CD4-positive, alpha-beta T cell treated with Interleukin-2 at 100 ng/mL for 4 hours (primary cell): ENCODE data around the gene RCBTB2.

ENCODE experiments used
- DNase-seq: peaks from one replicate; pipeline ENCODE4 v3.0.0-alpha.2; 2020; ENCODE audit warnings: low spot score

RCBTB2 gene

GRCh38 chr13:48531416-48532255 is 1.2 kb downstream of the RCBTB2 start:
- peak; percentile 41 for DNase-seq

GRCh38 chr13:48530833-48531232 is 2.0 kb downstream of the RCBTB2 start:
- no peak for DNase-seq

GRCh38 chr13:48528720-48529119 is 4.2 kb downstream of the RCBTB2 start:
- DNase-seq: no peak

GRCh38 chr13:48527955-48528354 is 4.9 kb downstream of the RCBTB2 start:
- no peak for DNase-seq

GRCh38 chr13:48526286-48526685 is 6.6 kb downstream of the RCBTB2 start:
- DNase-seq: peak; percentile 51

- DNase-seq: no peak
Observed at GRCh38 chr13:48518083-48518482, 14.8 kb downstream of the RCBTB2 start.

GRCh38 chr13:48515732-48516131 is 17.1 kb downstream of the RCBTB2 start:
- no peak for DNase-seq

GRCh38 chr13:48514793-48515192 is 18.1 kb downstream of the RCBTB2 start:
- no peak for DNase-seq

- DNase-seq: no peak
Observed at GRCh38 chr13:48511621-48512230, 21.2 kb downstream of the RCBTB2 start.

- no peak for DNase-seq
Observed at GRCh38 chr13:48510698-48511097, 22.2 kb downstream of the RCBTB2 start.

- no peak for DNase-seq
Observed at GRCh38 chr13:48508011-48508410, 24.9 kb downstream of the RCBTB2 start.

- DNase-seq: no peak
Observed at GRCh38 chr13:48507021-48507420, 25.9 kb downstream of the RCBTB2 start.

GRCh38 chr13:48506092-48506701 is 26.7 kb downstream of the RCBTB2 start:
- DNase-seq: no peak

GRCh38 chr13:48505597-48506091 is 27.2 kb downstream of the RCBTB2 start:
- DNase-seq: peak; percentile 82

- peak; percentile 58 for DNase-seq
Observed at GRCh38 chr13:48505012-48505411, 27.9 kb downstream of the RCBTB2 start.

- DNase-seq: no peak
Observed at GRCh38 chr13:48504606-48505005, 28.3 kb downstream of the RCBTB2 start.

GRCh38 chr13:48502601-48503319 is 30.1 kb downstream of the RCBTB2 start:
- no peak for DNase-seq

GRCh38 chr13:48501705-48502104 is 31.2 kb downstream of the RCBTB2 start:
- no peak for DNase-seq

- DNase-seq: peak; percentile 33
Observed at GRCh38 chr13:48500652-48501197, 32.2 kb downstream of the RCBTB2 start.

- DNase-seq: no peak
Observed at GRCh38 chr13:48497669-48498068, 35.2 kb downstream of the RCBTB2 start.

- peak; percentile 62 for DNase-seq
Observed at GRCh38 chr13:48496271-48497161, 36.4 kb downstream of the RCBTB2 start.
